NT2/D1 (cell line): ENCODE measurements around the gene RSU1.

Experiments used
- YY1 ChIP-seq: IDR thresholded peaks from 2 replicates; pipeline ENCODE4 v1.6.1; 2011; ENCODE audit not compliant: insufficient read length, insufficient read depth
- ZNF274 ChIP-seq: IDR thresholded peaks from 2 replicates; pipeline ENCODE4 v1.6.1; 2011; ENCODE audit warnings: mild to moderate bottlenecking, low read depth, low read length

DNA sequence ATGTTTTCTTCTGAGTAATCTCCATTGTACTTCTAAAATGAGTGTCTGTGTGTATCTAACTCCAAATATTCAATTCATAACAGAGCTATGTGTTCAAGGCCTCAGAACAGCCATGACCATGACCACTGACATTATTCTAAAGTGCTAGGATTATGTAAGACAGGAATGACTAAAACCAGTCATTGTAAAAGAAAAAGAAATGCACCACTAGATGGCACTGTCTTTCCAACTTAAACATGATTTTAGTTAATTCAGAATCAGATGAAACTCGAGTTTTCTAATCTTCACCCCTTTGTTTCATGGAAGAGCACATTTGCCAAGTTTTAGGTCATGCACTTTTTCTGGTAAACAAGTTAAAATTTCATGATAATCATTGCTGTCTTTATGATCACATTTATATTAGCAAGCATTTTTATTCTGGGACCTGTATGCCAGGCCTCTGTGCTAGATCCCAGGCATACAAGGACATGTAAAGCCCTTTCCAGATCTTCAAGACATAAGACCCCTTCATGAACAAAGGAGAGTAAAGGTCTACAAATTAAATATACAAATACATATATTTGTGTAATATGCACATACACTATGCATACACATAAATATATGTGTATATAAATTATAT, 26.1 kb upstream of the RSU1 start:
- TF ChIP-seq YY1 (no peak), ZNF274 (no peak)
